Measurements from ENCODE around the gene FAM131B.

The FAM131B gene

DNA sequence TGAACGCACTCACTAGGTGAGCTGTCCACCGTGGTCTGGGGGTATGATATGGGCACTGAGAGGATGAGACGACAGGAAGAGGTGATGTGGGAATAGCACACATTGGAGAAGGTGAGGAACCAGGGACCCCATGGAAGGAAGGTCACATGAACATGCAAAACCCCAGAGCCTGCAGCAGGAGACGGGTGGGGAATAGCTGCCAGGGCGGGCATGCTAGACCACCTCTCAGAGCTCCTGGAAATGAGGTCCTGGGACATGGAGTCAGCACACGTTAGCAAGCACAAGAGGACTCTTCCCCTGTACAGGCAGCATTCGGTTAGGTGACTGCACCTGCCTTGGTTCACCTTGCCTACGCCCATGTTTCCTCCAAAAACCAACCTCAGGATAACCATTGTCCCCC lies 8.1 kb downstream of the FAM131B start:
- Histone ChIP-seq H3K9me3 (replicated peaks; ENCODE audit: insufficient read depth, low read length) (no peaks in the 10 kb centered on the region), H3K4me2 (ENCODE audit: low read depth, low read length) (no peak overlapping the region), H3K27me3 (replicated peaks; ENCODE audit: insufficient read depth, low read length) (peaks cover 12% of the 10 kb centered on the region), H3F3A (ENCODE audit: insufficient read depth, low read length) (no peaks in the 10 kb centered on the region), H3K79me2 (ENCODE audit: low read length) (no peaks in the 10 kb centered on the region), H3K9me2 (replicated peaks; ENCODE audit: insufficient read depth, low read length) (no peaks in the 10 kb centered on the region), H3K27ac (ENCODE audit: low read length) (no peak overlapping the region), H3K9ac (ENCODE audit: low read length) (no peak overlapping the region), H3K4me1 (ENCODE audit: low read length) (no peaks in the 10 kb centered on the region), H2AFZ (ENCODE audit: low read length) (no peak overlapping the region), H3K4me3 (ENCODE audit: low read length) (no peak overlapping the region), H3K36me3 (replicated peaks; ENCODE audit: insufficient read depth, low read length) (no peaks in the 10 kb centered on the region), H4K20me1 (ENCODE audit: insufficient read depth, low read length) (no peaks in the 10 kb centered on the region)
- no peak for TF ChIP-seq EZH2phosphoT487 (IDR thresholded peaks at IDR 0.05; ENCODE audit: low read length)
- TF ChIP-seq, protein P1, sequence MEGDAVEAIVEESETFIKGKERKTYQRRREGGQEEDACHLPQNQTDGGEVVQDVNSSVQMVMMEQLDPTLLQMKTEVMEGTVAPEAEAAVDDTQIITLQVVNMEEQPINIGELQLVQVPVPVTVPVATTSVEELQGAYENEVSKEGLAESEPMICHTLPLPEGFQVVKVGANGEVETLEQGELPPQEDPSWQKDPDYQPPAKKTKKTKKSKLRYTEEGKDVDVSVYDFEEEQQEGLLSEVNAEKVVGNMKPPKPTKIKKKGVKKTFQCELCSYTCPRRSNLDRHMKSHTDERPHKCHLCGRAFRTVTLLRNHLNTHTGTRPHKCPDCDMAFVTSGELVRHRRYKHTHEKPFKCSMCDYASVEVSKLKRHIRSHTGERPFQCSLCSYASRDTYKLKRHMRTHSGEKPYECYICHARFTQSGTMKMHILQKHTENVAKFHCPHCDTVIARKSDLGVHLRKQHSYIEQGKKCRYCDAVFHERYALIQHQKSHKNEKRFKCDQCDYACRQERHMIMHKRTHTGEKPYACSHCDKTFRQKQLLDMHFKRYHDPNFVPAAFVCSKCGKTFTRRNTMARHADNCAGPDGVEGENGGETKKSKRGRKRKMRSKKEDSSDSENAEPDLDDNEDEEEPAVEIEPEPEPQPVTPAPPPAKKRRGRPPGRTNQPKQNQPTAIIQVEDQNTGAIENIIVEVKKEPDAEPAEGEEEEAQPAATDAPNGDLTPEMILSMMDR (IDR thresholded peaks at IDR 0.05; ENCODE audit: low read length) = no peak
- no peak for TF ChIP-seq EZH2 (optimal IDR thresholded peaks at IDR 0.05; ENCODE audit: low read depth, low read length)
- no peak for DNase-seq

DNA sequence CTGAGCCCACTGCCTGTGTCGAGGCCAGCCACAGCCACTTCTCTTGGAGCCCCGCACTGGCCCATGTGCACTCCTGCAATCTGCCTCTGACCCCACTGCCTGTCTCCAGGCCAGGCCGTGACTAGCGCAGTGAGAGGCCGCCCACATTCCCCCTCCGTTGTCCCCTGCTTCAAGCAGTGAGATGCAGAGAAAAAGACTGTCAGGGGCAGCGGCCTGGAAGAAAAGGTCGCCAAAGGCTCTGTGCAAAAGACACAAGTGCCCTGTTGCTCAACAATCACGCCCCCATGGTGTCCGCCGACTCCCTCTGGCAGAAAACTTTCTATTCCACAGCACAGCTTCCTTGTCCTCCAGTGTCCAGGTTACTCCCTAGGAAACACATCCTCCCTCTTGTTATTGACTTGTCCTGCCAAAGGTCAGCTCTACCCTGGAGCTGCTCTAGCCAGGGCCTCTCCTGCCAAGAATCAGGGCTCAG lies 9.9 kb downstream of the FAM131B start:
- Histone ChIP-seq H3K4me1 (ENCODE audit: low read length) (no peaks in the 10 kb centered on the region), H3K27me3 (replicated peaks; ENCODE audit: insufficient read depth, low read length) (0 out of 2 replicates have a peak, but pooled peaks cover under 1% of the 10 kb centered on the region), H3K9me3 (replicated peaks; ENCODE audit: insufficient read depth, low read length) (no peaks in the 10 kb centered on the region), H3K36me3 (replicated peaks; ENCODE audit: insufficient read depth, low read length) (no peaks in the 10 kb centered on the region), H3K27ac (ENCODE audit: low read length) (no peak overlapping the region), H3F3A (ENCODE audit: insufficient read depth, low read length) (no peaks in the 10 kb centered on the region), H3K9ac (ENCODE audit: low read length) (no peak overlapping the region), H2AFZ (ENCODE audit: low read length) (no peak overlapping the region), H3K79me2 (ENCODE audit: low read length) (no peaks in the 10 kb centered on the region), H3K4me3 (ENCODE audit: low read length) (no peak overlapping the region), H3K4me2 (ENCODE audit: low read depth, low read length) (no peak overlapping the region), H4K20me1 (ENCODE audit: insufficient read depth, low read length) (no peaks in the 10 kb centered on the region), H3K9me2 (replicated peaks; ENCODE audit: insufficient read depth, low read length) (no peaks in the 10 kb centered on the region)
- TF ChIP-seq, protein P1 (IDR thresholded peaks at IDR 0.05; ENCODE audit: low read length) = no peak
- TF ChIP-seq EZH2 (optimal IDR thresholded peaks at IDR 0.05; ENCODE audit: low read depth, low read length) (no peak), EZH2phosphoT487 (IDR thresholded peaks at IDR 0.05; ENCODE audit: low read length) (no peak)
- no peak for DNase-seq

DNA sequence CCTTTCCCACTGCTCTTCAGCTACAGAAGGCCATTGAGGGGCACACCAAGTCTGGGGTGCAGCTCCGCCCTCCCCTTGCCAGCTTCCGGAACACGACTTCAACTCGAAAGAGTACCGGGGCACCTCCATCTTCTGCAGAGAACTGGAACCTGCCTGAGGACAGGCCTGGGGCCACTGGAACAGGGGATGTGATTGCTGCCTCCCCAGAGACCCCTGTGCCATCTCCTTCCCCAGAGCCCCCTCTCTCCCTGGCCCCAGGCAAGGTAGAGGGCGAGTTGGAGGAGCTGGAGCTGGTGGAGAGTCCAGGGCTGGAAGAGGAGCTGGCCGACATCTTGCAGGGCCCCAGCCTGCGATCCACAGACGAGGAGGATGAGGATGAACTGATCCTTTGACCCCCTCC lies 10.9 kb downstream of the FAM131B start:
- H3K9me3 ChIP-seq (replicated peaks; ENCODE audit: insufficient read depth, low read length) = no peaks in the 10 kb centered on the region
- no peaks in the 10 kb centered on the region for H3K36me3 ChIP-seq (replicated peaks; ENCODE audit: insufficient read depth, low read length)
- H3K9ac ChIP-seq (ENCODE audit: low read length) = no peak overlapping the region
- H3K27me3 ChIP-seq (replicated peaks; ENCODE audit: insufficient read depth, low read length) = no peaks in the 10 kb centered on the region
- H4K20me1 ChIP-seq (ENCODE audit: insufficient read depth, low read length) = no peaks in the 10 kb centered on the region
- no peaks in the 10 kb centered on the region for H3K79me2 ChIP-seq (ENCODE audit: low read length)
- H3K4me3 ChIP-seq (ENCODE audit: low read length) = no peak overlapping the region
- no peak for TF ChIP-seq EZH2phosphoT487 (IDR thresholded peaks at IDR 0.05; ENCODE audit: low read length)
- H3K4me2 ChIP-seq (ENCODE audit: low read depth, low read length) = no peak overlapping the region
- H3K9me2 ChIP-seq (replicated peaks; ENCODE audit: insufficient read depth, low read length) = no peaks in the 10 kb centered on the region
- H2AFZ ChIP-seq (ENCODE audit: low read length) = no peak overlapping the region
- H3F3A ChIP-seq (ENCODE audit: insufficient read depth, low read length) = no peaks in the 10 kb centered on the region
- no peak for DNase-seq
- H3K4me1 ChIP-seq (ENCODE audit: low read length) = no peaks in the 10 kb centered on the region
- no peak overlapping the region for H3K27ac ChIP-seq (ENCODE audit: low read length)

DNA sequence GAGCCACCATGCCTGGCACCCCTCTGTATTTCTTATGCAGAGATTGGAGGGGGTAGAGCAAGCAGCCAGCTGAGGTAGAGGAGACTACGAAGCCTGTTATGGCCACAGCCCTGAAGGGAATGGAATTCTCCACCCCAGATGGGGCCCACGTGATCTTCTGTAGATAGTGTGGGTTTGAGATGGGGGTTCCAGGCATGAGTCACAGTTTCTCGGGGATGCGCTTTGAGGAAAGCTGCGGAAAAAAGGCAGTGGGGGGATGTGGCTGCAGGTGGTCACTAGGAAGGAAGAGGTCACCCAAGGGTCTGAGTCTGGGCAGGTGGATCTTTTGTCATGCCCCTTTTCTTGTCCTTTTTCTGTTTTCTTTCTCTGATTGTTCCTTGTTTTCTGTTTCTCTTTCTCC lies 11.5 kb downstream of the FAM131B start:
- H3K27me3 ChIP-seq (replicated peaks; ENCODE audit: insufficient read depth, low read length) = no peaks in the 10 kb centered on the region
- no peaks in the 10 kb centered on the region for H4K20me1 ChIP-seq (ENCODE audit: insufficient read depth, low read length)
- no peaks in the 10 kb centered on the region for H3K4me1 ChIP-seq (ENCODE audit: low read length)
- no peak overlapping the region for H3K9ac ChIP-seq (ENCODE audit: low read length)
- H3K36me3 ChIP-seq (replicated peaks; ENCODE audit: insufficient read depth, low read length) = no peaks in the 10 kb centered on the region
- no peaks in the 10 kb centered on the region for H3F3A ChIP-seq (ENCODE audit: insufficient read depth, low read length)
- no peak overlapping the region for H3K4me2 ChIP-seq (ENCODE audit: low read depth, low read length)
- no peak overlapping the region for H3K4me3 ChIP-seq (ENCODE audit: low read length)
- DNase-seq = no peak
- H3K79me2 ChIP-seq (ENCODE audit: low read length) = no peaks in the 10 kb centered on the region
- TF ChIP-seq EZH2phosphoT487 (IDR thresholded peaks at IDR 0.05; ENCODE audit: low read length) = no peak
- TF ChIP-seq EZH2 (optimal IDR thresholded peaks at IDR 0.05; ENCODE audit: low read depth, low read length) = no peak
- TF ChIP-seq, protein P1 (IDR thresholded peaks at IDR 0.05; ENCODE audit: low read length) = no peak
- no peaks in the 10 kb centered on the region for H3K9me3 ChIP-seq (replicated peaks; ENCODE audit: insufficient read depth, low read length)
- H2AFZ ChIP-seq (ENCODE audit: low read length) = no peak overlapping the region
- H3K27ac ChIP-seq (ENCODE audit: low read length) = no peak overlapping the region
- no peaks in the 10 kb centered on the region for H3K9me2 ChIP-seq (replicated peaks; ENCODE audit: insufficient read depth, low read length)

Measured in MM.1S (cell line).